HG02763 (cell line): Measurements from ENCODE around the gene KLK8.

Experiments used
- ATAC-seq: cut with Tn5 transposase; IDR thresholded peaks from one replicate; pipeline ENCODE4 v1.9.1; 2021; ENCODE audit warnings: mild to moderate bottlenecking, moderate library complexity; ENCODE audit not compliant: unreplicated experiment

Gene KLK8, protein sequence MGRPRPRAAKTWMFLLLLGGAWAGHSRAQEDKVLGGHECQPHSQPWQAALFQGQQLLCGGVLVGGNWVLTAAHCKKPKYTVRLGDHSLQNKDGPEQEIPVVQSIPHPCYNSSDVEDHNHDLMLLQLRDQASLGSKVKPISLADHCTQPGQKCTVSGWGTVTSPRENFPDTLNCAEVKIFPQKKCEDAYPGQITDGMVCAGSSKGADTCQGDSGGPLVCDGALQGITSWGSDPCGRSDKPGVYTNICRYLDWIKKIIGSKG

DNA sequence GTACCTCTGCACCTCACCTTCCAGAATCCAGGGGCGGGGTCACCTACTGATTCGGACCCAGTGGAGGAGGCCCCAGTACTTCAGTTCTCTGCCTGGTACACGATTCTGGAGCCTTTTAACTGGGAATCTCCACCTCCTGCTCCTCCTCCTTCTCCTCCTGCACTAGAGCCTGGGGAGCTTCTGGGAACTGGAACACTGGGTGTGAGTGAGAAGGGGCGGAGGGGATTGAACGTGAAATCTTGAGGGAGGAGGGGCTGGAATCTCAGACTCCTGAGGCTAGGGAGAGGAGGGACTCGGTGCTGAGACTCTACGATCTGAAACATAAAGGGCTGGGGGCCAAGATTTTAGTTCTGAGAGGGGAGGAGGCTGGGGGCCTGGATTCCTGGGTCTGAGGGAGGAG, at the start of gene KLK8:
Gene KLK8, minus strand, starts transcription at position 90 of the 400 bp plus-strand sequence. CDS start 437 bp downstream, outside the sequence.
- no peak for ATAC-seq

DNA sequence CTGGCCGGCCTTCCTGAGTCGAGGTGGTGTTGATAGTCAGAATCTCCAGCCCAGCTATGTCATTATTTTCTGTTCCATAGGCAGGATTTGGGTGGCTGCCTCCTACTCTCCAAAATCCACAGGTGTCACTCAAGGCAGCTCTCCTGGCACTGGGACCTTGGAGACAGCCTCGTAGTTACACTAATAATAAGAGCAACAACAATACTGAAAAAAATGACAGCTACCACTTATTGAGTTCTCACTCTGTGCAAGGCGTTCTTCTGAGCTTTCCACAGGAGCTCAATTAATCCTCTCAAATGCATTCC, 45.6 kb upstream of the KLK8 start:
- no peak for ATAC-seq

DNA sequence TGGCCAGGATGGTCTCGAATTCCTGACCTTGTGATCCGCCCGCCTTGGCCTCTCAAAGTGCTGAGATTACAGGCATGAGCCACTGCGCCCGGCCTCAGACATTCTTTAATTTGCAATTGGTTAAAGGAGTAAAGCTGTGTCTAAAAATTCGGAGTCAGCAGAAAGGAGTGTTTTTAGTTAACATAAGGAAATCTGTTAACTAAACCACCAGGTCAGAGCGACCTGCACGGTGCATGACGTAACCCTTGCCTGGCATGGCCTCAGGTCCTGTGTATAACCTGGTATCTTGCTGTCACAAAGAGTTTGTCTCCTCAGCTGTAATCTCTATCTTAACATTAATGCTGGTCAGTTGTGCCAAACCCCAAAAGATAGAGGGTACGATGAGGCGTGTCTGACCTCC, 42.9 kb upstream of the KLK8 start:
- ATAC-seq: no peak

DNA sequence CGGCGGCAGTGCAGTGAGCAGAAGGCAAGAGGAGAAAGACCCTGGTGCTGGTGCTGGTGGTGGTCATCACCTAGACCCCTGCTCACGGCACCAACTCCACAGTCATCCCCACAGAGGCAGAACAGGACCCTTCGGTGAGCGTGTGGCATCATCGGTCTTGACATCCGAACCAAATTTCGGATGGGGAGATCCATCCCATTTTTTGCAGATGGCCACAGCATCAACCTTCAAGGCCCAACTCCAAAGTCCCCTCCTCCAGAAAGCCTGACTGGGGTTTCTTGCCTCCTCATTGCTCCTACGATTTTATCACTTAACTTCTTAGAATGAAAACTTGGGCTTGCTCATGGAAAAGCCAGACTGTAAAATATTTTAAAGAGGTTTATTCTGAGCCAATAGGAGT, 42.1 kb upstream of the KLK8 start:
- no peak for ATAC-seq

DNA sequence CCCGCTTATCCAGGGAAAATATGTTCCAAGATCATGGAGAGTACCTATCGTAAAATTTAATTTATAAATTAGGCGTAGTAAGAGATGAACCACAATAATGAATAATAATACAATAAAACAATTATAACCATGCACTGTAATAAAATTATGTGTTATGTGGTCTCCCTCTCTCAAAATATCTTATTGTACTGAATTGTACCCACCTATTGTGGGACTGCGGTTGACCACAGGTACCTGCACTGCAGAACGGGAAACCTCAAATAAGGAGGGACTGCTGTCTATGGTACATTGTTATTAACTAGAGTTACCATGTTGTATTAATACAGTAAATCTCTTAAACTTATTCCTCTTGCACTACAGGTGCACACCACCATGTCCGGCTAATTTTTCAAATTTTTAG, 38.7 kb upstream of the KLK8 start:
- ATAC-seq: no peak

DNA sequence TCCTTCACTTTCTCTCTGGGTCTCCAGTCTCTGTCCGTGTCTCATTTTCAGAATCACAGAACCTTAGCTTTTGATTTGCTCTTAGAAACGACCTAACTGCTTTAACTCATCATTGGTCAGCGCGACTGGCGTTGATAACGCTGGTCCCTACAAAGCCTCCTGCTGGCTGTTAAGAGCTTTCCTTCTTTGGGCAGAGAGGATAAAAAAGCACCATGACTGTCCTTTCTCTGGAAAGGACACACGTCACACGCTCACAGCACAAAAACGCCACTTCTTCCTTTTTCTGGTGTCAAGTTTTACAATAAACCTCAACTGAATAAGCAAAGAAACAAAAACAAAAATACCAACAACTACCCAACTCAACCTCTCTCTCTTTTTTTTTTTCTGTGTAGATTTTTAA, 35.1 kb upstream of the KLK8 start:
- no peak for ATAC-seq

DNA sequence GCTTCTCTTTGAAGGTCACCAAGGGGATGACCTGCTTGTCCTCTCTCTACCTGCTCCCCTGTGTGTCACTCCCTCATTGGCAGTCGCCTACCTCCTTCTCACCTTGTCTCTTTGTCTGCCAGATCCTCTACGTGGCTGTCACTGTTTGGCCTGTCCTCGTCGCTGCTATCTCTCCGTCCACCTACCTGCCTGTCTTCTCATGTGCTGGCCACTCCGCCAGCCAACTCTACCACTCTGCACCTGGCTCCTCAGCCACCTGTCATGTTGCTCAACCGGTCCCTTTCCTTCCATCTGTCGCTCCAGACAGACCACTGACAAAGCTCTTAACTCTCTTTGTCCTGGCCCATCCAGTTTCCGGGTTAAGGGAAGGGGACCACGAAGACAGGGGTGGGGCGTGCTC, 33.3 kb upstream of the KLK8 start, which contains the start of gene KLK12:
Gene KLK12, minus strand, starts transcription at position 299 of the 400 bp plus-strand sequence. CDS start 381 bp downstream, outside the sequence.
- no peak for ATAC-seq

DNA sequence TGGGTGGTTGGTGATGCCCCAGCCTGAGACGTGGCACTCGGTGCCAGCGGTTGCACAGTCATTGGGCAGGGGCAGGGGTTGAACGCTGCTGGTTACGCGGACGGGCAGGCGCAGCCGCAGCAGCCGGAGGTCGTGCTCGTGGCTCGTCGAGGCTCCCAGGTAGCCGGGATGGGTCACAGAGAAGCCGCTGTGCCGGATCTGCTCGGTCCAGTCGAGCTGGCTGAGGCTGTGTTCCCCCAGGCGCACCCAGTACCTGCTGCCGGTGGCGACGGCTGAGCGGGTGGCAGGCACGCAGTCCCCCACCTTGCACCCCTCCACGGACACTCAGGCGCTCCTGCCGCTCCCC, 30.4 kb upstream of the KLK8 start:
- ATAC-seq: no peak

DNA sequence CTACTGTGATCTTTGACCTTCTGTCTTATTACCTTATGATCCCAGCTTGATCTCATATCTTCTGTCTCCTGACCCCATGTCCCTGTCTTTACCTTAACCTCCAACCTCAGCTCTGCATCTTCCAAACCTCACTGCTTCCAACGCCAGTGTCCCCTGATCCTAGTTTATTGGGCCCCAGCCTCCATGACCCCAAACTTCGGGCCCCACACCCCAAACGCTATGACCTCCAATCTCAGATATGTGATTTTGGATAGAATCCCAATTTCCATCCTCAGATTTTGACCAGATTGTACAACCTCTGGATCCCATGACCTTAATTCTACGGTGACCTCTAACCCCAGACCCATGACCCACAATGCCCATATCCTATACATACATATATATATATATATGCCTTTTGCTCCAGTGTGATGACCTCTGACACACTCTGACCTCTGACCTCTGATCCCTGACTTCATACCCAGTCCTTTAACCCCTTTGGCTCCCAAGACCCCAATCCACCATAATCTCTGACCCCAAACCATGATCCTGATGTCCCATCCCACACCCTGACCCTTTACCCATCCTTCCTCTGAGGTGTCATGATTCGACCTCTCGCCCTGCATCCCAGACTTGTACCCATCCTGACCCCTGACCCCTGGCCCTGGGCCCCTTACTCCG, 29.9 kb upstream of the KLK8 start:
- ATAC-seq: no peak

DNA sequence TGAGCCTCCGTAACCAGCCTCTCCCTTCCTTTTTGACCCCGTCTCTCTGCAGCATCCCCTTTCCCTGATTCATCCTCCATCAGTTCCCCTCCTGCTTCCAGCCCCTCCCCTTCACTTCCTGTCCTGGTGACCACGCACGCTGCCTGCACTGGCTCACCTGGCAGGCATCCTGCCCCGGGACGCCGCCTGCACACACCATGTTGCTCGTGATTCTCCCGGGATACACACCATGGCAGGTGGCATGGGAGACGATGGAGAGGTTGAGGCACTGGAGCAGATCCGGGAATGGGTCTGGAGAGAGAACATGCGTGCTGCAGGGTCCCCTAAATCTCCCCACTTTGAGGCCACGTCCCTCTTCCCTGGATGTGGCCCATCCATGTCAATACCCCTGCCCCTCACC, 29.2 kb upstream of the KLK8 start:
- no peak for ATAC-seq

DNA sequence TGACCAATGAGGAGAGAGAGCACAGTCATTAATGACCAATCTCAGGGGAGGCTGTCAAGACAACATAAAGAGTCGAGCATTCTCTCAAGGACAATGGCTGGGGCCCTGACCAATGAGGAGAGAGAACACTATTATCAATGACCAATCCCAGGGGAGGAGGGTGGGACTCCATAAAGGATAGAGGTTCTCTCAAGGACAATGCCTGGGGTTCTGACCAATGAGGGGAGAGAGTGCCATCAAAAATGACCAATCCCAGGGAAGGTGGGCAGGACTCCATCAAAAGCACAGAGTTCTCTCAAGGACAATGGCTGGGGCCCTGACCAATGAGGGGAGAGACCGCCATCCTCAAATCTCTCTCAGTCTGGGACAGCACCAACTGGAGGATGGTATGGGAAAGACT, 28.3 kb upstream of the KLK8 start:
- ATAC-seq: no peak

DNA sequence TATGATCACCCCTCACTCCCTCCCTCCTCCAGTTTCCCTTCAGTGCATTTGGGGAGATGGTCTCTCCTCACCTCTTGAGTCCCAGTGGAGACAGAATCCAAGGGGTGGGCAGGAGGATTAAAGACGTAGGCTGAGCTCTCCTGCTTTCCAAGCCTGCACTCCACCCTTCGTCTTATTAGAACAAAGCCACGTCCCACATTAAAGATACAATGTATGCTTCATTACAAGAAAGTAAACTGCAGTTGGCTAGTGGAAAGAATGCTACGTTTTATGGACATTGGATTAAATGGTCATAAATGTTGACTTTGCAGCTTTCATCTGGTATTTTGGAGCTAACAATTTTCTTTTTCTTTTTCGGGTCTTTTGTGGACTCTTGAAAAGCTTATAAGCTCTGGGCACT, 26.5 kb upstream of the KLK8 start:
- ATAC-seq: no peak

DNA sequence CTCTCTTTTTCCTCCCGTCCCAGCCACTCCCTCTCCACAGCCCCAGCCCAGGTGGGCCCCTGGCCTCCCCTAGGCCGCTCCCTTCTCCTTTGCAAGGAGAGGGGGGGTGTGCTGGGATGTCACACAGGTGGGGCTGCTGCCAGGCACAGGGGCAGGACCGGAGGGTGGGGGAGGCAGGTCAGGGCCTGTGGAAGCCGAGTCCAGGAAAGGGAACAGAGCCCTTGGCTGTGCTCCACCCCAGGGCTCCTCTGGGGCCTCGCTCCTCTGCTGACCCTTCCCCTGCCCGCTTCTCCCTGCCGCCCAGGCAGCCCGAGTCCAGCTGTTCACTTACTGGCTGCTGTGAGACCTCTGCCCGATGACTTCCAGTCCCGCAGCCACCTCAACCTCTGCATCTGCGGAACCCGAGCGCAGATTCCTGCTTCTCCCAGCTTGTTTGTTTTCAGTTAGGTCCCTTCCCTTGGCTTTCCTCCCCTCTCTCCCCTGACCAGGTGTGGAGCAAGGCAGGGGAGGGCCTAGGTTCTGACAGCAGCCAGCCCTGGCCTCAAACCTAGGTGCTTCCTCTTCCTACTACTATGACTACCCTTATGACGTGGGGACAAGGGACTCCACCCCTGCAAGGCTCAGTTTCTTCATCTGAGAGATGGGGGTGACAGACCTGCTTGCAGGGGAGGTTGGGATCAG, 25.9 kb upstream of the KLK8 start:
- ATAC-seq: no peak

DNA sequence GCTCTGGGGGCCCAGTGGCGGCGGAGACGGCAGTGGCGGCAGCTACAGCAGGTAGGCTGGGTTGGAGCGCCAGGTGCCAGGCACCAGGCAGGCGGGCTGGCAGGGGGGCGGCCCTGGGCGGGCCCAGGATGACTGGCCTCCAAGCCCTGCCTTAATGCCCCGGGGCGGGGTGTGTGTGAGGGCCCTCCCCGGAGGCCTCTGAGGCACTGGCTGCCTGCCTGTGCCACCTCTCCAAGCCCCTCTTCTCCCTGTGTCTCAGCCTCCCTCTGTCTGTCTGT, 25.1 kb upstream of the KLK8 start, which contains the start of gene KLK11:
Gene KLK11, minus strand, starts transcription at position 63 of the 278 bp plus-strand sequence. CDS start 985 bp downstream, outside the sequence.
- ATAC-seq: no peak

DNA sequence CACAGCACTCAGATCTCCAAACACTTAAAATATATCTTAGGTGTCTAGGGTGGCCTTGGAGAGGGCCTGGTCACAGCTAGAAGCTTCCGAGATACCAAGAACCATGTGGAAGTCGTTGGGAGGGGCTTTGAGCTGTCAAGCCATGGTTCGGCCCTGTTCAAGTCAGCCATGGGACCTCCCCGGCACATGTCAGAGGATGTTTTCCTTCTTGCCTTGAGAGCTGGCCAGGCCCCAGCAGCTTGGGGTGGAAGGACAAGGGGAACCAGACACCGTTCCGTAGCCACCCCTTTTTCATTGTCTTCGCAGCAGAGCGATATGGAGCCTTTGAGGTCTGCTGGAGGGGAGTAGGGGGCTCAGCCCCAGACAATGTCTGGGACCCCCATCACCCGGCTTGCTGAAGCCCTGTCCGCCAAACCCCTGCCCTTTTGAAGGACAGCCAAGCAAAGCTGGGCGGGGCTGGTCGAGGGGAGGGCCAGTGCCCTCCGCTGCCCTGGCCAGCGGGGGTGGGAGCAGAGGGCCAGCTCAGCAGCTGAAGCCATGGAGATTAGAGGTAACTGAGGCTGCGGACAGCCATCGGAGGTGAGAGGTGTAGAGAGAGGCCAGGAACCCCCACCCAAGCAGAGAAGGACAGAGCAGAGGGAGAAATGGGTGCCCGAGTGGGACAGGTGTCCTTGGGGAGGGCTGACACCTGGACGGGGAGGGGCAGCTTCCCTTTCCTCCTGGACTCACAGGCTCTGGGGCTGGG, 24.6 kb upstream of the KLK8 start:
- no peak for ATAC-seq

DNA sequence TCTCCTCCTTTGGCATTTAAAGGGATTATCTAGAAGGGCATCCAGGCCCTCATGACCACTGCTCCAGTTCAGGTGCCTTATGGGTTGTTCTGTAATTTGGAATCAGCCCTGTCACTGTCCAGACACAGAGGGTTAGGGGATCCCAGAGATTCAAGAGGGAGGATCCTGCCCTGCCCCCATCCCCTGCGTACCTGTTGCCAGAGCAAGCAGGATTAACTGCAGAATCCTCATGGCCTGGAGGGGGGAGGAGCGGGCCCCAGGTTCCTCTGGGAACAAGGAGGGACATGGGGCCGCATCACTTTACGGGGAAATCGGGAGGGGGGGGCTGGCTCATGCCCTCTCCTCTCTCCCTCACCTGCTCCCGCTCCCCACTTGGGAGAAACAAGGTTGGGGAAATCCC, 24.0 kb upstream of the KLK8 start:
- no peak for ATAC-seq

DNA sequence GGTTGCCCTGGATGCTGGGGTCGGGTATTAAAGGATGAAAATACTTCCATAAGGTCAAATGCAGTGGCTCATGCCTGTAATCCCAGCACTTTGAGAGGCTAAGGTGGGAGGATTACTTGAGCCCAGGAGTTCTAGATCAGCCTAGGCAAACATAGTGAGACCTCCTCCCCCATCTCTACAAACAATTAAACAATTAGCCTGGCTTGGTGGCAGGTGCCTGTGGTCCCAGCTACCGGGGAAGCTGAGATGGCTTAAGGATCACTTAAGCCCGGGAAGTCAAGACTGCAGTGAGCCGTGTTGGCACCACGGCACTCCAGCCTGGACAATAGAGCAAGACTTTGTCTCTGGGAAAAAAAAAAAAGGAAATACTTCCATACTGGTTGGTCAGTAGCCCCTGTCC, 23.5 kb upstream of the KLK8 start:
- no peak for ATAC-seq

DNA sequence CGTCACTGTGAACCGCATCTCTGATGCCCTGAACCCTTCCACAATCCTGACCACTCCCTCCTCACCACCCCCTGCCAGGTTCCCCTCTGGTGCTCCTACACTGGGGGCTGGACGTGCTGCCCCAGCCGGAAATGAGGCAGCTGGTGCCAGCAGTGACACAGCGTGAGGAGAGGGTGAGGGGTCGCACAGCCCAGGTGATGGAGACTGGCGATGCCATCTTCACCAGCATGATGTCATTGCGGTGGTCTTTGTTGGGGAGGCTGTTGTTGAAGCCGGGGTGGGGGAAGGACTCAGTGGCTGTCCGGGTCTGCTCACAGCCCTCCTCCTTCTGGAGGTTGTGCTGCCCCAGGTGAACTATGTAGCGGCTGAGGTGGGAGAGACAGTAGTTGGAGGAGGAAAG, 22.5 kb upstream of the KLK8 start:
- ATAC-seq: no peak

DNA sequence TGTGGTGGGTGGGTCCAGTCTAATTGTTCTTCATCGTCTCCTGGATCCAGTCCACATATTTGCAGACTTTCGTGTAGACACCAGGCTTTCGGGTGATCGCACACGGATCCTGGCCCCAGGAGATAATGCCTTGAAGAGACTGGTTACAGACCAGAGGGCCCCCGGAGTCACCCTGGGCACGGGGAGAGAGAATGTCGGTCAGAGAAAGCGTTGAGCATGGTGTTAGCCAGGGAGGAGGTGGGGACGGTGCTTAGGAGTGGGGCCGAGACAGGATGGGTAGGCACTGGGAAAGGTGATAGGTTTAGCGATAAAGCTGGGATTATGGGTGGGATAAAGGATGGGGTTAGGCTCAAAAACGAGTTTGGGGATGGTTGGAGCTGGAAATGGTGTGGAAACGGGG, 21.1 kb upstream of the KLK8 start:
- no peak for ATAC-seq

DNA sequence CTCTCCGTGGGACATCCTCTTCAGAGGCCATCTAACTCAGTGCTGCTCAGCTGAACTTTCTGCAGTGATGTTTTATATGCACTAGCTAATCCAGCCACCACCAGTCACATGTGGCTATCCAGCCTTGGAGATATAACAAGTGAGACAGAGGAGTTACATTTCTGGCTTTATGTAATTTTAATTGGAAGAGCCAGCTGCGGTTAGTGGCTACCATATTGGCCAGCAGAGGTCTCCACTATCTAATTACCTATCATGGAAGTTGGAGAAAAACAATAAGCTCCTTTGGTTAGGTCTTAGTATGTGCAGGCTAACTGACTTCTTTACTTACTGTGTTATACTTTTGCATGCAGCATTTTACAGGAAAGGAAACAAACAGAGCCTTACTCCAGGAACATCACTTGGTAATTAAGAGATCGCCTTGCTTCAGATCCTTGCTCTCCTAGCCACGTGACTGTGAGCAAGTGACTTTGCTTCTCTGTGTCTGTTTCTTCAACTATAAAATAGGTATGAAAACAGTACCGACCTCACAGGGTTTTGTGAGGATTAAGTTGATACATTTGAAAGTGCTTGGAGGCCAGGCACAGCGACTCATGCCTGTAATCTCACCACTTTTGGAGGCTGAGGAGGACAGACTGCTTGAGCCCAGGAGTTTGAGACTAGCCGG, 19.7 kb upstream of the KLK8 start:
- ATAC-seq: no peak

DNA sequence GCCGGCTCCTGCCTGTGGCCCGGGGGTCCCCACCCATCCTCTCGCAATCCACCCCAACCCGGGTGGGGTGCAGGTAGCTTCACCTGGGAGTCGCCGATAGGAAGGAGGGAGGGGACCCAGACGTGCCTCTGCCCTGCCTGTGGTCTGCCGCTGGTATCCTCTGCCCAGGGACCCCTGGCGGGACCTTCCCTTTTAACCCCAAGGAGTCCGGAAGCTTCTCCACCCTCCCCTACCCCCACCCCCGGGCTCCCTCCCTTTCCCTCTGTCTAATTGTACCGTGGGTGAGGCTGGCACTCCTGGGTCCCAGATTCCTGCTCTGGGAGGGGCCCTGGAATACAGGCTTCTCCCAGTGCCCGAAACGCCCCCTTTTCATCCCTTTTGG, 18.1 kb upstream of the KLK8 start, which contains the start of gene KLK10:
Gene KLK10, minus strand, starts transcription at position 166 of the 382 bp plus-strand sequence. CDS start 579 bp downstream, outside the sequence.
- no peak for ATAC-seq
